ENCODE results near the gene BANP. TPM values are rescaled to one million over a fixed set of nuclear protein-coding genes. Genes with fewer than 3 reads are reported as not detected.
A peak's percentile ranks its signal among the peaks of the same experiment; 100 is the strongest.

The BANP gene
- total RNA-seq, 1 donor from 2014 or later = 20.6 TPM

GRCh38 chr16:87953308-87954215 lies 2.3 kb downstream of the BANP start:
- Histone ChIP-seq H3K9me3 (no peaks in the 10 kb centered on the region), H3K4me3 (peak overlapping the region; percentile 19), H3K4me1 (peaks cover 44% of the 10 kb centered on the region), H3K27ac (peak overlapping the region; percentile 98), H3K36me3 (peaks cover 6% of the 10 kb centered on the region), H3K27me3 (no peaks in the 10 kb centered on the region)
- TF ChIP-seq CTCF (IDR thresholded peaks at IDR 0.05) = no peak
- DNase-seq = no peak
- intact Hi-C loops (cut with DNase I) = no loop called here
- no peak for ATAC-seq

- Histone ChIP-seq H3K36me3 (peaks cover 6% of the 10 kb centered on the region), H3K27ac (peak overlapping the region; percentile 98), H3K4me3 (no peak overlapping the region), H3K27me3 (no peaks in the 10 kb centered on the region), H3K9me3 (no peaks in the 10 kb centered on the region), H3K4me1 (peaks cover 44% of the 10 kb centered on the region)
- intact Hi-C loops (cut with DNase I) = no loop called here
- ATAC-seq (no peak), DNase-seq (no peak)
- TF ChIP-seq CTCF (IDR thresholded peaks at IDR 0.05) = no peak
These were observed 3.1 kb downstream of the BANP start for GRCh38 chr16:87954361-87954760.

GRCh38 chr16:87954826-87955225 lies 3.6 kb downstream of the BANP start:
- no peaks in the 10 kb centered on the region for H3K27me3 ChIP-seq
- DNase-seq (no peak), ATAC-seq (no peak)
- TF ChIP-seq CTCF (IDR thresholded peaks at IDR 0.05) = no peak
- H3K9me3 ChIP-seq = no peaks in the 10 kb centered on the region
- intact Hi-C loops (cut with DNase I) = no loop called here
- H3K27ac ChIP-seq = peak overlapping the region; percentile 98
- no peak overlapping the region for H3K4me3 ChIP-seq
- peaks cover 6% of the 10 kb centered on the region for H3K36me3 ChIP-seq
- H3K4me1 ChIP-seq = peaks cover 44% of the 10 kb centered on the region

- no peak overlapping the region for H3K4me3 ChIP-seq
- ATAC-seq = no peak
- H3K27ac ChIP-seq = peak overlapping the region; percentile 98
These were observed 4.3 kb downstream of the BANP start for GRCh38 chr16:87955302-87956097.

GRCh38 chr16:87956098-87956364 lies 4.8 kb downstream of the BANP start:
- Histone ChIP-seq H3K36me3 (peaks cover 6% of the 10 kb centered on the region), H3K4me3 (no peak overlapping the region), H3K27me3 (no peaks in the 10 kb centered on the region), H3K9me3 (no peaks in the 10 kb centered on the region), H3K27ac (peak overlapping the region; percentile 98), H3K4me1 (peaks cover 44% of the 10 kb centered on the region)
- ATAC-seq (no peak), DNase-seq (no peak)
- intact Hi-C loops (cut with DNase I) = no loop called here
- TF ChIP-seq CTCF (IDR thresholded peaks at IDR 0.05) = no peak

More at GRCh38 chr16:87955302-87956097, 4.3 kb downstream of the BANP start:
- TF ChIP-seq CTCF (IDR thresholded peaks at IDR 0.05) = no peak
- no peaks in the 10 kb centered on the region for H3K27me3 ChIP-seq
- intact Hi-C loops (cut with DNase I) = no loop called here
- H3K36me3 ChIP-seq = peaks cover 6% of the 10 kb centered on the region
- no peaks in the 10 kb centered on the region for H3K9me3 ChIP-seq
- peak; percentile 56 for DNase-seq
- peaks cover 44% of the 10 kb centered on the region for H3K4me1 ChIP-seq
